ENCODE results near the gene CLCNKB. TPM values are rescaled to one million over a fixed set of nuclear protein-coding genes. Genes with fewer than 3 reads are reported as not detected.
"Not testable (repeated sequence)": the region's sequence is repeated elsewhere in the genome, so short reads cannot be mapped to it uniquely, and the experiment has no call there.

The CLCNKB gene
- total RNA-seq, 1 donor from 2014 or later: not detected

DNA sequence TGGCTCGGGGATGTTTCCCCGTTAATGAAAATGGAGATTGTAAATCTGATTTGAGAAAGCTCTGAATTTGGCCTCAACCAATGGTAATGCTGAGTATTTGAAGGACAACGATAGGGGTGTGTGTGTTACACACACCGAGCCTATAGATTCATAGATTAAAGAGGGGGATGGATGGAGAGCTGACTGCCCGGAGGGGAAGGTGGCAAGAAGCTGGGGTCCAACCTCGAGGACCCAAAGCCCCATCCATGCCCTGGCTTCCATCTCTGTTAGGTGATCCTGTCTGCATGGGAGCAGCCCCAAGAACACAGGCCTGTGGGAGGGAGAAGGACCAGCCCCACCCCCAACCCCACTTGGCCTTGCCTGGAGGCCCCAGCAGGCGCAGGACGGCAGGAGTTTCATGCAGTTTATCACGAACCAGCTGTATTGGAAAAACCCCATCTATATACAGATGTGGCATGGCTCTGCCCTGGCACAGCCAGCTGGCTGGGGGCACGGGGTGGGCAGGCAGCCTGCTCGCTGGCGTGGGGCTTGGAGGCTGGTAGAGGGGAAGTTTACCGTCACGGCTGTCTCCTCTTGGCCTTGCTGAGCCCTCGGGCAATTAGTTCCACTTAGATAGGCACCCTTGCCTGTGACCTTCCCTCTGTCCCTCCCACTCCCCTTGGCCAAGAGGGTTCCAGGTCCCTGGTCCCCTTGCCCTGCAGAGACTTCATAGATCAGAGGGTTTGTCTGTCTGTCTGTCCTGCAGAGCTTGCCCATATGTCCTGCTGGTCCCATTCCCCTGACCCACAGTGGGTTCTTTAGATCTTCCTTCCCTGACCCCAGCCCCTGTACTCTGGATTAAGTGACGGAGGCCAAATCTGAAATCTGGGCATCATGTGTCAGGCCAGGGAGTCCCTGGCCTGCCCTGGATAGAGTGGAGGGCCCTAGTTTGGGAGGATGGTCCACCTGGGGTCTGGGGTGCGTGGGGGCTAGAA is 28.8 kb upstream of the CLCNKB start:
- intact Hi-C loops (cut with micrococcal nuclease): no loop called here

DNA sequence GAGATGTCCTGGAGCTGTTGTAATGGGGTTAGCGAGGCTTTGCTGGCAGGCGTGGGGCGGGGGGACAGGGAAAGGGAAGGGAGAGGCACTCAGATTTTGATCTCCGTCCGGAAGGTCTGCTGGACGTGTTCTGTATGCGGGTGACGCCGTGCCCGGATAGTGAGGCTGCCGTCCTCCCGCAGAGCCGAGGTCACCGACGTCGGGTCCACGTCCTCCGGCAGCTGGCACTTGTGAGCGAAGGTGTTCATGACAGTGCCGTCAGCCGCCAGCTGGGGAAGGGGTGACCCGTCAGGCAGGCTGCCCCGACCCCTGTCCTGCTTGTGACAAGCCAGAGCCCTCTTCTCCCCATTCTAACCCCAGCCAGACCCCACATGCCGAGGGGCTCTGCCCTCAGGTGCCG is 28.1 kb upstream of the CLCNKB start:
- intact Hi-C loops (cut with micrococcal nuclease): no loop called here

GRCh38 chr1:16015960-16016901 is 27.4 kb upstream of the CLCNKB start:
- intact Hi-C loops (cut with micrococcal nuclease): no loop called here

DNA sequence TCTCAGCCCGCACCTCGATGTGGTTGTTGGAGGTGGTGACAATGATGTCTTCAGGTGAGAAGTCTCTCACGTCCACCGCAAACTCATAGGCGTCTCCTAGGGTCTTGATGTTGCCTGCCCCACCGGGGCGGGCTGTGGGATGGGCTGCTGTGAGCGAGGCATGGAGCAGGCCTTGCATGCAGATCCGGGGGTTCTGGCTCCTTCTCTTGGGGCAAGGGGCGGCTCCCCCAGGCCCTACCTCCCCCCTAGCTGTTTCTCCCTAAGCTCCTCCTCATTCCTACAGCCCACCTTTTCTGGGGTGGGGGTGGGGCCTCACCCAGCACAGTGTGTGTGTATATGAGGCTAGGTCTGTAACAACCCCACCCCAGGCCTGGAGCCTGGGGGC is 26.5 kb upstream of the CLCNKB start:
- intact Hi-C loops (cut with micrococcal nuclease): no loop called here

GRCh38 chr1:16017461-16018303 is 25.9 kb upstream of the CLCNKB start, which contains the start of gene HSPB7:
Gene HSPB7, minus strand, starts transcription at chr1:16018043. Its CDS starts 80 bp downstream, at chr1:16017963.
- intact Hi-C loops (cut with micrococcal nuclease): no loop called here

GRCh38 chr1:16018308-16018707 is 25.3 kb upstream of the CLCNKB start:
- intact Hi-C loops (cut with micrococcal nuclease): no loop called here

DNA sequence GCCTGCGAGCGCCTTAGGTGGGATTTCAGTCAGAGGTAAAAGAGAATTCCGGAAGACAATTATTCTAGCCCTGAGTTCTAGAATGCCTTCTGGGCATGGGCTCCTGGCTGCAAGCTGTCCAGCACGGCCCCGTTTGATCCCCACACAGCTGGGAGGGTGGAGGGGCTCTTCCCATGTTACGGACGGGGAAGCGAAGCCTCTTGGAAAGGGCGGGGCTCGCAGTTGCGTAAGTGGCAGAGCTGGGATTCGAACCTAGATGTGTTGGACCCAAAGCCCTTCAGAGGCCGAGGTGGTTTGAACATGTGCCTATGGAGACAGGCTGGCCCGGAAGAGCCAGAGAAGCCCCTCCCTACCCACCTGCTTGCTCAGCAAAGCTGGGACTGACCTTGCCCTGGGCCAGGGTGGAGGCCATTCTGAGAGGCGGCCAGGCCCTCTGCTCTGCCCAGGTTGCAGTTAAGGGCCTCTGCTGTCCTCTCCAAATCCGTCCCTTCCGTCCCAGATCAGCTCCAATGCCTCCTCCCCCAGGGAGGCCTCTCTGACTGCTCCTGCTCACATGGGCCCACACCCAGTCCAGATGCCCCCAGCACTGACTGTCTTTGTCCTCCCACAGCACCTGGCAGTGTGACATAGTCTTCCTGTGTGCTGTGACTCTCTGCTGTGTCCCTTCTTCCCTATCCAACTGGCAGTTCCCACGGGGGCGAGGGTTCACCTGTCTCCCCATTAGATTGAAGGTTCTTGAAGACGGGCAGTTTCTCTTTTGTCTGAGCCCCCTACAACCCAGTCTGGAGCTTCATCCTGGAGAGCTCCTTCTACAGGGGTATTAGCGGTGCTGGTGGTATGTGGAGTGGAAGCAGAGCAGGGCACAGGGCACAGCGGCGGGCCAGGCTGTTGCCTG is 24.6 kb upstream of the CLCNKB start:
- intact Hi-C loops (cut with micrococcal nuclease): no loop called here

DNA sequence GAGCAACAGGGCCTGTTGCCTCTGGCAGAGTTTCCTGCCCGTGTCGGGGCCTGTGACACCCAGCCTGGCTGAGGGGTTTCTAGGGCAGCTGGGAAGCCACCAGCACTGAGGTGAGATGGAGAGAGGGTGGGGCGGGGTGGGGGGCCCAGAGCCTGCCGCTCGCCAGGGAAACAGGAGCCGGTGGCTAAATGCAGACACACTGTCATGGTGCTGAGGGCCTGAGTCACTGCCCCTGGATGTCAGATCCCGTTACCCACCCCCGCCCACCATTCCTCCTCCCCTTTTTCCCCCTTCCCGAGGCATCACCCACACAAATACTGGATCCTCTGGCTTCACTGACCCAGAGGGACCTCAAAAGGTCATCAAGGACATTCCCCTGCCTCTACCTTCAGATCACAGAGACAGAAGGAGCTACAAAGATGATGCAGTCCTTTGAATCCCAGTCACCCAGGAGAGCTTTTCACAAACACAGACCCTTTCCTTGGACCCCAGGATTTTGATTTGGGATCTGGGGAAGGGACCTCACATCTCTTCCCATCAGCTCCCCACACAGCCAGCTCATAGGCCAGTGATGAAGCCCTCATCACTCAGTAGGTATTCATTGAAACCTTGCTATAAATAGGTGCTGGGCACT is 23.8 kb upstream of the CLCNKB start:
- intact Hi-C loops (cut with micrococcal nuclease): no loop called here

DNA sequence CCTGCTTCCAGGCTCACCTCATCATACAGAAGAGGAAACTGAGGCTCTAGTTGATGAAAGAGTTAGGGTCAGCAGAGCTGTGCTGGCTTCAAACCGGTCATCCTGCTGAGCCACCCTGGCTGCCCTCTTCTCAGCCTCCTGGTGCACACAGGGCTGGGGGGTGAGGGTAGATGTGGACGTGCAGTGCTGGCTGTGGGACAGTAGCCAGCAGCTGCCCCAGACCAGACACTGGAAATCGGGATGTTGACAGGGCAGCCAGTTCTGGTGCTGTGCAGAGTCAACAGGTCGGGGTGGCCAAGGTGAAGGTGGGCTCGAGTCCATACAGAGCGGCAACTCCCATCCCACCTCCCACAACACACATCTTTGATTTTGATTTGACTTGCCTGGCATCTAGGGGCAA is 23.3 kb upstream of the CLCNKB start:
- intact Hi-C loops (cut with micrococcal nuclease): no loop called here

GRCh38 chr1:16020878-16021277 is 22.7 kb upstream of the CLCNKB start:
- intact Hi-C loops (cut with micrococcal nuclease): not testable (repeated sequence)

DNA sequence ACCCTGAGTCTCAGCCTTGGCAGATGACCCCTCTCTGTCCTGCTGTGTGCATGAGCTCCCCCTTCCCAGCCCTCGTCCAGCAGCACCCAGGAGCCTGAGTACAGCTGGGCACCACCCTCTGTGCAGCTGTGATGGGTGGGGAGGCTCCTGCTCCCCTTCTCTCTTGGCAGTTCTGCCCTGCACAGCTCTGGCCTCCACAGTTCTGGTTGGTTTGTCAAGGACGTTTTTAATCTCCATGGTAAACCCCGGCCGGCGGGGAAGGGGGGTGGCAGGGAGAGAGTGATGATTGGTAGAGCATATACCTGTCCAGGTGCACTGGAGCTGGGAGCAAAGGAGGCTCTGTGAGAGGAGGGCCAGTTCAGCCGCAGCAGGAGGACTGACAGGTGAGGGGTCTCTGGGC is 21.9 kb upstream of the CLCNKB start, which contains the start of gene CLCNKA:
TSS of gene CLCNKA (plus strand) at position 356 of the 400 bp plus-strand sequence. CDS start 584 bp downstream, outside the sequence.
- intact Hi-C loops (cut with micrococcal nuclease): no loop called here

DNA sequence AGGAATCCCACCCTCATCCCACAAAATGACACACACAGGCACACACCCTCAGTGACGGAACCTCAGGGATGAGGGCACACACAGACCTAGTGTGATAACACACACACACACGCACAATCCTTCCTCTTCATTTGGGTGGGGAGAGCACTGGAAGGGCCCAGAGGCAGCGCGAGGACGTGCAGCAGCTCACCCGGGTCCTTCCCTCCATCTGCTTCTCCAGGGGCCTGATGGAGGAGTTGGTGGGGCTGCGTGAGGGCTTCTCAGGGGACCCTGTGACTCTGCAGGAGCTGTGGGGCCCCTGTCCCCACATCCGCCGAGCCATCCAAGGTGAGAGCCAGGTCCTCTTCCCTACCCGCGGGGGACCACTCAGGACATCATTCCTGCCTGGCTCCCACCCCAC is 21.2 kb upstream of the CLCNKB start:
- intact Hi-C loops (cut with micrococcal nuclease): no loop called here

DNA sequence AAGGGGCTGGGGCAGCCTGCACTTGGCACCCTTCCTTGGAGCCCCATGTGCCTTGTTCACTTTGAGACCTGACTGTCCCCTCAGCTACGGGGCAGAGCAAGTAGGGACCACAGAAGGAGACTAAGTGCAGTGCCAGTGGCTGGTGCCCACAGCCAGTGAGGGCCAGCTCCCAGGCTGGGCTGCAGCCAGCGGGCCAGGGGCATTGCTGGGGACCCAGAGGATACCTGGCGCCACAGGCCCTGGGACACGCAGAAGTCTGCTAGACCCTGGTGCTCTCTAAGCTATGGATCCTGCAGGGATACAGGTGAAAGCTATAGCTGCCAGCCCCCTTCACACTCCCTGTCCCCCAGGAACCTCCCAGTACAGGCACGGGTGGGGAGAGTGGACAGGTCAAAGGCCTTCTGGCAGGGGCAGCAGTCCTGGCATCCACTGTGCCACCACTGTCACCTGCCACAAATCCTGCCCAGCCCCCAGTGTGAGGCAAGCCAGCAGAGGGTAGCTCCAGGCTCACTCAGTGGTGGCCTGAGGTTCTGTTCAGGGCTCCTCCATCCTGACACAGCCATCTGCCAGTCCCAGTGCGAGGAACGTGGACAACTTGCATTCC is 20.4 kb upstream of the CLCNKB start:
- intact Hi-C loops (cut with micrococcal nuclease): no loop called here

GRCh38 chr1:16026302-16026701 is 17.3 kb upstream of the CLCNKB start:
- intact Hi-C loops (cut with micrococcal nuclease): not testable (repeated sequence)

DNA sequence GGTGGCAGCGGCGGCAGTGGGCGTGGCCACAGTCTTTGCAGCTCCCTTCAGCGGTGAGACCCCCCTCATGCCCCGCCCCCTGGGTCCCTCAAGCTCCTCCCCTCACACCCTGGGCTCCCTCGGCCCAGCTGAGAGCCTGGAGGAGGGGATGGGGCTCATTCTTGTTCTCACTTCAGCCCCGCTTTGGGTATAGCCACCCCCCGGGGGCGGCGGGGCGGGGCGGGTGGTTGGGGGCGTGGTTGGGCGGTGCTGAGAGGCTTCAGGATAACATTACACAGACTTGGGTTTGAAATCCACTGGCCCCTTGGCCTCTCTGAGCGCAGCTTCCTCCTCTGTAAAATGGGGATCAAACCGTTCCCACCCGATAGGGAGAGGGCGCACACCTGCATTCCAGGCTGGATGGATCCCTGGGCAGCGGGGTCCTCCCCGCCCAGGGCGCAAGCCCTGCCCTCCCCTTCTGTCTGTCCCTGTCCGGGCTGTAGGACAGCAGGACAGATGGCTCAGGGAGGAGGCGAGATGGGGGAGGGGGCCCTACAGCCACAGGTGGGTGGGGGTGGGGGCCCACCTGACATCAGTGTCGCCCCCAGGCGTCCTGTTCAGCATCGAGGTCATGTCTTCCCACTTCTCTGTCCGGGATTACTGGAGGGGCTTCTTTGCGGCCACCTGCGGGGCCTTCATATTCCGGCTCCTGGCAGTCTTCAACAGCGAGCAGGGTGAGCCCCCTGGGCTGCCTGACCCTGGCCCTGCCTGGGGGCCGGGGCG is 16.7 kb upstream of the CLCNKB start:
- intact Hi-C loops (cut with micrococcal nuclease): no loop called here

GRCh38 chr1:16028237-16029002 is 15.2 kb upstream of the CLCNKB start:
- intact Hi-C loops (cut with micrococcal nuclease): no loop called here

DNA sequence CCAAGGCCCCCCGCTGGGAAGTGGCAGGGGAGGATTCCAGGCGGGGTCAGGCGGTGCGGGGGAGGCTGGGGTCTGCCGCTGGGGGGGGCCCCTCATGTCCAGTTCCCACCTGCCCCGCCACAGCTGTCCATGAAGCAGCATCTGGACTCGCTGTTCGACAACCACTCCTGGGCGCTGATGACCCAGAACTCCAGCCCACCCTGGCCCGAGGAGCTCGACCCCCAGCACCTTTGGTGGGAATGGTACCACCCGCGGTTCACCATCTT is 14.6 kb upstream of the CLCNKB start:
- intact Hi-C loops (cut with micrococcal nuclease): not testable (repeated sequence)

- intact Hi-C loops (cut with micrococcal nuclease): no loop called here
Observed at GRCh38 chr1:16029288-16029687, 14.3 kb upstream of the CLCNKB start.
